ENCODE results near the gene GNL1. TPM values are rescaled to one million over a fixed set of nuclear protein-coding genes. Genes with fewer than 3 reads are reported as not detected.

The GNL1 gene
- total and polyA plus RNA-seq, 2 experiments from 2014 or later, result 31.4 to 42.5 TPM

DNA sequence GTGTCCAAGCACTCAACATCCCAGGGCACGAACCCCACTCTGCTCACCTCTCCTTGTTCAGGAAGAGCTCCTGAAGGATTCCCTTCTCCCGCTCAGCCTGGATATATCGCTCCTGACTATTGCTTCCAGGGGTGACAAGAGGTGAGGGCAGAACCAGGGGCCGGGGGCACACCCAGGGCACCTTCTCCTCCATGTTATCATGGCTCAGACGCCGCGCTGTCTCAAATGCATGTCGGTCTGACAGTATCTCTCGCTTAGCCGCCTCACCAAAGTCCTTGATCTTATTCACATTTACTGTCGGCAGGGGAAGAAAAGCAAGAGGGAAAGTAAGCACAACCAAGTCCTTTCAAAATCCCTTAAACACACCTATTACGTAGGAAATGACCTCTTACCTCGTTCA lies 47.7 kb upstream of the GNL1 start:
- Mint-ChIP-seq H3K9me3 (no peaks in the 10 kb centered on the region), H3K4me1 (no peaks in the 10 kb centered on the region; the same call in 2 of the 3 replicates), H3K27ac (no peak overlapping the region), H3K27me3 (ENCODE audit: insufficient read depth, low read depth, poor library complexity) (peaks cover 14% of the 10 kb centered on the region), H3K36me3 (ENCODE audit: low read depth) (peaks cover 97% of the 10 kb centered on the region), H3K4me3 (no peak overlapping the region; the same call in 2 of the 3 replicates)
- Histone ChIP-seq H4K20me1 (replicated peaks; ENCODE audit: insufficient read depth) (peaks cover 35% of the 10 kb centered on the region), H3K9me2 (ENCODE audit: insufficient read depth) (no peaks in the 10 kb centered on the region), H2AFZ (no peak overlapping the region), H3K4me1 (ENCODE audit: insufficient read depth) (no peaks in the 10 kb centered on the region), H3K36me3 (ENCODE audit: insufficient read depth) (peaks cover 71% of the 10 kb centered on the region), H3K27me3 (ENCODE audit: insufficient read depth) (no peaks in the 10 kb centered on the region), H3K4me2 (no peak overlapping the region), H3K27ac (ENCODE audit: low read depth) (no peak overlapping the region), H3F3A (replicated peaks; ENCODE audit: low read depth) (peaks cover 55% of the 10 kb centered on the region), H3K79me2 (replicated peaks; ENCODE audit: insufficient read depth) (peaks cover 6% of the 10 kb centered on the region; the same call in 1 of the 2 replicates), H3K4me3 (no peak overlapping the region)
- TF ChIP-seq POLR2AphosphoS5 (IDR thresholded peaks at IDR 0.05; ENCODE audit: low read depth) (no peak), ZNF331 (CRISPR knock-in tag; IDR thresholded peaks at IDR 0.05; ENCODE audit: low read depth) (no peak), STAT1 (IDR thresholded peaks at IDR 0.05; ENCODE audit: unreplicated experiment) (no peak), NANOG (IDR thresholded peaks at IDR 0.05; ENCODE audit: borderline replicate concordance) (no peak), CREB1 (CRISPR knock-in tag; IDR thresholded peaks at IDR 0.05; ENCODE audit: low read depth) (no peak), ZNF114 (CRISPR knock-in tag; IDR thresholded peaks at IDR 0.05) (no peak), EZH2 (IDR thresholded peaks at IDR 0.05; ENCODE audit: low read depth, unreplicated experiment) (no peak), JUNB (IDR thresholded peaks at IDR 0.05; ENCODE audit: unreplicated experiment) (no peak), EZH2phosphoT487 (IDR thresholded peaks at IDR 0.05; ENCODE audit: unreplicated experiment) (no peak)
- TF ChIP-seq, protein P1, sequence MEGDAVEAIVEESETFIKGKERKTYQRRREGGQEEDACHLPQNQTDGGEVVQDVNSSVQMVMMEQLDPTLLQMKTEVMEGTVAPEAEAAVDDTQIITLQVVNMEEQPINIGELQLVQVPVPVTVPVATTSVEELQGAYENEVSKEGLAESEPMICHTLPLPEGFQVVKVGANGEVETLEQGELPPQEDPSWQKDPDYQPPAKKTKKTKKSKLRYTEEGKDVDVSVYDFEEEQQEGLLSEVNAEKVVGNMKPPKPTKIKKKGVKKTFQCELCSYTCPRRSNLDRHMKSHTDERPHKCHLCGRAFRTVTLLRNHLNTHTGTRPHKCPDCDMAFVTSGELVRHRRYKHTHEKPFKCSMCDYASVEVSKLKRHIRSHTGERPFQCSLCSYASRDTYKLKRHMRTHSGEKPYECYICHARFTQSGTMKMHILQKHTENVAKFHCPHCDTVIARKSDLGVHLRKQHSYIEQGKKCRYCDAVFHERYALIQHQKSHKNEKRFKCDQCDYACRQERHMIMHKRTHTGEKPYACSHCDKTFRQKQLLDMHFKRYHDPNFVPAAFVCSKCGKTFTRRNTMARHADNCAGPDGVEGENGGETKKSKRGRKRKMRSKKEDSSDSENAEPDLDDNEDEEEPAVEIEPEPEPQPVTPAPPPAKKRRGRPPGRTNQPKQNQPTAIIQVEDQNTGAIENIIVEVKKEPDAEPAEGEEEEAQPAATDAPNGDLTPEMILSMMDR (conservative IDR thresholded peaks at IDR 0.05; ENCODE audit: low read depth in 2 of 2), result no peak
- TF ChIP-seq, protein P2, sequence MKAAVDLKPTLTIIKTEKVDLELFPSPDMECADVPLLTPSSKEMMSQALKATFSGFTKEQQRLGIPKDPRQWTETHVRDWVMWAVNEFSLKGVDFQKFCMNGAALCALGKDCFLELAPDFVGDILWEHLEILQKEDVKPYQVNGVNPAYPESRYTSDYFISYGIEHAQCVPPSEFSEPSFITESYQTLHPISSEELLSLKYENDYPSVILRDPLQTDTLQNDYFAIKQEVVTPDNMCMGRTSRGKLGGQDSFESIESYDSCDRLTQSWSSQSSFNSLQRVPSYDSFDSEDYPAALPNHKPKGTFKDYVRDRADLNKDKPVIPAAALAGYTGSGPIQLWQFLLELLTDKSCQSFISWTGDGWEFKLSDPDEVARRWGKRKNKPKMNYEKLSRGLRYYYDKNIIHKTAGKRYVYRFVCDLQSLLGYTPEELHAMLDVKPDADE (IDR thresholded peaks at IDR 0.05), result no peak
- TF ChIP-seq, protein P3, sequence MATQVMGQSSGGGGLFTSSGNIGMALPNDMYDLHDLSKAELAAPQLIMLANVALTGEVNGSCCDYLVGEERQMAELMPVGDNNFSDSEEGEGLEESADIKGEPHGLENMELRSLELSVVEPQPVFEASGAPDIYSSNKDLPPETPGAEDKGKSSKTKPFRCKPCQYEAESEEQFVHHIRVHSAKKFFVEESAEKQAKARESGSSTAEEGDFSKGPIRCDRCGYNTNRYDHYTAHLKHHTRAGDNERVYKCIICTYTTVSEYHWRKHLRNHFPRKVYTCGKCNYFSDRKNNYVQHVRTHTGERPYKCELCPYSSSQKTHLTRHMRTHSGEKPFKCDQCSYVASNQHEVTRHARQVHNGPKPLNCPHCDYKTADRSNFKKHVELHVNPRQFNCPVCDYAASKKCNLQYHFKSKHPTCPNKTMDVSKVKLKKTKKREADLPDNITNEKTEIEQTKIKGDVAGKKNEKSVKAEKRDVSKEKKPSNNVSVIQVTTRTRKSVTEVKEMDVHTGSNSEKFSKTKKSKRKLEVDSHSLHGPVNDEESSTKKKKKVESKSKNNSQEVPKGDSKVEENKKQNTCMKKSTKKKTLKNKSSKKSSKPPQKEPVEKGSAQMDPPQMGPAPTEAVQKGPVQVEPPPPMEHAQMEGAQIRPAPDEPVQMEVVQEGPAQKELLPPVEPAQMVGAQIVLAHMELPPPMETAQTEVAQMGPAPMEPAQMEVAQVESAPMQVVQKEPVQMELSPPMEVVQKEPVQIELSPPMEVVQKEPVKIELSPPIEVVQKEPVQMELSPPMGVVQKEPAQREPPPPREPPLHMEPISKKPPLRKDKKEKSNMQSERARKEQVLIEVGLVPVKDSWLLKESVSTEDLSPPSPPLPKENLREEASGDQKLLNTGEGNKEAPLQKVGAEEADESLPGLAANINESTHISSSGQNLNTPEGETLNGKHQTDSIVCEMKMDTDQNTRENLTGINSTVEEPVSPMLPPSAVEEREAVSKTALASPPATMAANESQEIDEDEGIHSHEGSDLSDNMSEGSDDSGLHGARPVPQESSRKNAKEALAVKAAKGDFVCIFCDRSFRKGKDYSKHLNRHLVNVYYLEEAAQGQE (IDR thresholded peaks at IDR 0.05; ENCODE audit: unreplicated experiment), result no peak
- TF ChIP-seq, protein P4, sequence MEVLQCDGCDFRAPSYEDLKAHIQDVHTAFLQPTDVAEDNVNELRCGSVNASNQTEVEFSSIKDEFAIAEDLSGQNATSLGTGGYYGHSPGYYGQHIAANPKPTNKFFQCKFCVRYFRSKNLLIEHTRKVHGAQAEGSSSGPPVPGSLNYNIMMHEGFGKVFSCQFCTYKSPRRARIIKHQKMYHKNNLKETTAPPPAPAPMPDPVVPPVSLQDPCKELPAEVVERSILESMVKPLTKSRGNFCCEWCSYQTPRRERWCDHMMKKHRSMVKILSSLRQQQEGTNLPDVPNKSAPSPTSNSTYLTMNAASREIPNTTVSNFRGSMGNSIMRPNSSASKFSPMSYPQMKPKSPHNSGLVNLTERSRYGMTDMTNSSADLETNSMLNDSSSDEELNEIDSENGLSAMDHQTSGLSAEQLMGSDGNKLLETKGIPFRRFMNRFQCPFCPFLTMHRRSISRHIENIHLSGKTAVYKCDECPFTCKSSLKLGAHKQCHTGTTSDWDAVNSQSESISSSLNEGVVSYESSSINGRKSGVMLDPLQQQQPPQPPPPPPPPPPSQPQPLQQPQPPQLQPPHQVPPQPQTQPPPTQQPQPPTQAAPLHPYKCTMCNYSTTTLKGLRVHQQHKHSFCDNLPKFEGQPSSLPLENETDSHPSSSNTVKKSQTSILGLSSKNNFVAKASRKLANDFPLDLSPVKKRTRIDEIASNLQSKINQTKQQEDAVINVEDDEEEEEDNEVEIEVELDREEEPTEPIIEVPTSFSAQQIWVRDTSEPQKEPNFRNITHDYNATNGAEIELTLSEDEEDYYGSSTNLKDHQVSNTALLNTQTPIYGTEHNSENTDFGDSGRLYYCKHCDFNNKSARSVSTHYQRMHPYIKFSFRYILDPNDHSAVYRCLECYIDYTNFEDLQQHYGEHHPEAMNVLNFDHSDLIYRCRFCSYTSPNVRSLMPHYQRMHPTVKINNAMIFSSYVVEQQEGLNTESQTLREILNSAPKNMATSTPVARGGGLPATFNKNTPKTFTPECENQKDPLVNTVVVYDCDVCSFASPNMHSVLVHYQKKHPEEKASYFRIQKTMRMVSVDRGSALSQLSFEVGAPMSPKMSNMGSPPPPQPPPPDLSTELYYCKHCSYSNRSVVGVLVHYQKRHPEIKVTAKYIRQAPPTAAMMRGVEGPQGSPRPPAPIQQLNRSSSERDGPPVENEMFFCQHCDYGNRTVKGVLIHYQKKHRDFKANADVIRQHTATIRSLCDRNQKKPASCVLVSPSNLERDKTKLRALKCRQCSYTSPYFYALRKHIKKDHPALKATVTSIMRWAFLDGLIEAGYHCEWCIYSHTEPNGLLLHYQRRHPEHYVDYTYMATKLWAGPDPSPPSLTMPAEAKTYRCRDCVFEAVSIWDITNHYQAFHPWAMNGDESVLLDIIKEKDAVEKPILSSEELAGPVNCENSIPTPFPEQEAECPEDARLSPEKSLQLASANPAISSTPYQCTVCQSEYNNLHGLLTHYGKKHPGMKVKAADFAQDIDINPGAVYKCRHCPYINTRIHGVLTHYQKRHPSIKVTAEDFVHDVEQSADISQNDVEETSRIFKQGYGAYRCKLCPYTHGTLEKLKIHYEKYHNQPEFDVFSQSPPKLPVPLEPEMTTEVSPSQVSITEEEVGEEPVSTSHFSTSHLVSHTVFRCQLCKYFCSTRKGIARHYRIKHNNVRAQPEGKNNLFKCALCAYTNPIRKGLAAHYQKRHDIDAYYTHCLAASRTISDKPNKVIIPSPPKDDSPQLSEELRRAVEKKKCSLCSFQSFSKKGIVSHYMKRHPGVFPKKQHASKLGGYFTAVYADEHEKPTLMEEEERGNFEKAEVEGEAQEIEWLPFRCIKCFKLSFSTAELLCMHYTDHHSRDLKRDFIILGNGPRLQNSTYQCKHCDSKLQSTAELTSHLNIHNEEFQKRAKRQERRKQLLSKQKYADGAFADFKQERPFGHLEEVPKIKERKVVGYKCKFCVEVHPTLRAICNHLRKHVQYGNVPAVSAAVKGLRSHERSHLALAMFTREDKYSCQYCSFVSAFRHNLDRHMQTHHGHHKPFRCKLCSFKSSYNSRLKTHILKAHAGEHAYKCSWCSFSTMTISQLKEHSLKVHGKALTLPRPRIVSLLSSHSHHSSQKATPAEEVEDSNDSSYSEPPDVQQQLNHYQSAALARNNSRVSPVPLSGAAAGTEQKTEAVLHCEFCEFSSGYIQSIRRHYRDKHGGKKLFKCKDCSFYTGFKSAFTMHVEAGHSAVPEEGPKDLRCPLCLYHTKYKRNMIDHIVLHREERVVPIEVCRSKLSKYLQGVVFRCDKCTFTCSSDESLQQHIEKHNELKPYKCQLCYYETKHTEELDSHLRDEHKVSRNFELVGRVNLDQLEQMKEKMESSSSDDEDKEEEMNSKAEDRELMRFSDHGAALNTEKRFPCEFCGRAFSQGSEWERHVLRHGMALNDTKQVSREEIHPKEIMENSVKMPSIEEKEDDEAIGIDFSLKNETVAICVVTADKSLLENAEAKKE (CRISPR knock-in tag; IDR thresholded peaks at IDR 0.05), result no peak
- no peak for ATAC-seq
- DNase-seq (ENCODE audit: low spot score), result no peak
